ENCODE measurements around the gene ARHGAP26.

Gene ARHGAP26

GRCh38 chr5:143170104-143170503 lies 399.9 kb downstream of the ARHGAP26 start:
- Histone ChIP-seq H3K4me2 (ENCODE audit: low read length) (no peak overlapping the region), H3K27ac (ENCODE audit: low read depth, low read length) (no peak overlapping the region), H3K27me3 (ENCODE audit: control insufficient read depth, low read length) (no peaks in the 10 kb centered on the region), H3K79me2 (ENCODE audit: control insufficient read depth, low read length) (no peaks in the 10 kb centered on the region), H3K4me3 (ENCODE audit: low read length) (no peak overlapping the region), H3F3A (ENCODE audit: control insufficient read depth, insufficient read depth) (no peaks in the 10 kb centered on the region), H3K9me3 (ENCODE audit: control insufficient read depth, insufficient read depth, low read length) (no peaks in the 10 kb centered on the region), H3K4me1 (ENCODE audit: control insufficient read depth, low read length) (peaks cover 5% of the 10 kb centered on the region), H3K36me3 (ENCODE audit: control insufficient read depth, low read length) (no peaks in the 10 kb centered on the region), H3K9me2 (replicated peaks; ENCODE audit: control insufficient read depth, low read length) (no peaks in the 10 kb centered on the region), H4K20me1 (ENCODE audit: control insufficient read depth, insufficient read depth, low read depth, low read length) (no peaks in the 10 kb centered on the region)
- no peak for TF ChIP-seq CTCF (IDR thresholded peaks at IDR 0.05; ENCODE audit: low read depth, low read length, poor library complexity, severe bottlenecking)

- H3K36me3 ChIP-seq (ENCODE audit: control insufficient read depth, low read length), result no peaks in the 10 kb centered on the region
Measured at GRCh38 chr5:143170977-143171376, 400.8 kb downstream of the ARHGAP26 start.

GRCh38 chr5:143172739-143173138 lies 402.6 kb downstream of the ARHGAP26 start:
- Histone ChIP-seq H3K36me3 (ENCODE audit: control insufficient read depth, low read length) (no peaks in the 10 kb centered on the region), H3F3A (ENCODE audit: control insufficient read depth, insufficient read depth) (no peaks in the 10 kb centered on the region), H3K4me2 (ENCODE audit: low read length) (no peak overlapping the region), H4K20me1 (ENCODE audit: control insufficient read depth, insufficient read depth, low read depth, low read length) (no peaks in the 10 kb centered on the region), H3K27ac (ENCODE audit: low read depth, low read length) (no peak overlapping the region), H3K4me1 (ENCODE audit: control insufficient read depth, low read length) (no peaks in the 10 kb centered on the region; the same call in 1 of the 2 replicates), H3K9me2 (replicated peaks; ENCODE audit: control insufficient read depth, low read length) (no peaks in the 10 kb centered on the region), H3K9me3 (ENCODE audit: control insufficient read depth, insufficient read depth, low read length) (no peaks in the 10 kb centered on the region), H3K4me3 (ENCODE audit: low read length) (no peak overlapping the region), H3K27me3 (ENCODE audit: control insufficient read depth, low read length) (no peaks in the 10 kb centered on the region), H3K79me2 (ENCODE audit: control insufficient read depth, low read length) (no peaks in the 10 kb centered on the region)
- no peak for TF ChIP-seq CTCF (IDR thresholded peaks at IDR 0.05; ENCODE audit: low read depth, low read length, poor library complexity, severe bottlenecking)
- TF ChIP-seq EZH2phosphoT487 (IDR thresholded peaks at IDR 0.05; ENCODE audit: borderline replicate concordance, low read length), result no peak

More at GRCh38 chr5:143170977-143171376, 400.8 kb downstream of the ARHGAP26 start:
- Histone ChIP-seq H3K27ac (ENCODE audit: low read depth, low read length) (no peak overlapping the region), H3K9me2 (replicated peaks; ENCODE audit: control insufficient read depth, low read length) (no peaks in the 10 kb centered on the region), H3K4me3 (ENCODE audit: low read length) (no peak overlapping the region), H3K9me3 (ENCODE audit: control insufficient read depth, insufficient read depth, low read length) (no peaks in the 10 kb centered on the region), H3K27me3 (ENCODE audit: control insufficient read depth, low read length) (no peaks in the 10 kb centered on the region), H3F3A (ENCODE audit: control insufficient read depth, insufficient read depth) (no peaks in the 10 kb centered on the region), H4K20me1 (ENCODE audit: control insufficient read depth, insufficient read depth, low read depth, low read length) (no peaks in the 10 kb centered on the region), H3K4me2 (ENCODE audit: low read length) (no peak overlapping the region), H3K79me2 (ENCODE audit: control insufficient read depth, low read length) (no peaks in the 10 kb centered on the region), H3K4me1 (ENCODE audit: control insufficient read depth, low read length) (no peaks in the 10 kb centered on the region)
- TF ChIP-seq EZH2phosphoT487 (IDR thresholded peaks at IDR 0.05; ENCODE audit: borderline replicate concordance, low read length) (no peak), CTCF (IDR thresholded peaks at IDR 0.05; ENCODE audit: low read depth, low read length, poor library complexity, severe bottlenecking) (no peak)

Measured in DOHH2 (cell line).